ENCODE measurements around the gene NINJ1.
"Not testable (repeated sequence)": the region's sequence is repeated elsewhere in the genome, so short reads cannot be mapped to it uniquely, and the experiment has no call there.

NINJ1 gene

GRCh38 chr9:93119703-93119952, 14.4 kb downstream of the NINJ1 start:
- no peak for DNase-seq (ENCODE audit: low spot score)

- DNase-seq (ENCODE audit: low spot score), result no peak
Measured at GRCh38 chr9:93118863-93119702, 15.0 kb downstream of the NINJ1 start.

GRCh38 chr9:93117924-93118862, 15.9 kb downstream of the NINJ1 start:
- DNase-seq (ENCODE audit: low spot score), result no peak

GRCh38 chr9:93117521-93117920, 16.5 kb downstream of the NINJ1 start:
- not testable (repeated sequence) for DNase-seq (ENCODE audit: low spot score)

GRCh38 chr9:93116072-93116961, 17.7 kb downstream of the NINJ1 start:
- DNase-seq (ENCODE audit: low spot score), result no peak

- DNase-seq (ENCODE audit: low spot score), result no peak
Measured at GRCh38 chr9:93115486-93116071, 18.5 kb downstream of the NINJ1 start.

GRCh38 chr9:93114984-93115335, 19.1 kb downstream of the NINJ1 start:
- no peak for DNase-seq (ENCODE audit: low spot score)

- DNase-seq (ENCODE audit: low spot score), result peak; percentile 21
Measured at GRCh38 chr9:93114169-93114983, 19.7 kb downstream of the NINJ1 start.

- no peak for DNase-seq (ENCODE audit: low spot score)
Measured at GRCh38 chr9:93112864-93113389, 21.1 kb downstream of the NINJ1 start.

GRCh38 chr9:93112116-93112863, 21.8 kb downstream of the NINJ1 start:
- no peak for DNase-seq (ENCODE audit: low spot score)

- DNase-seq (ENCODE audit: low spot score), result no peak
Measured at GRCh38 chr9:93111371-93112115, 22.5 kb downstream of the NINJ1 start.

- DNase-seq (ENCODE audit: low spot score), result no peak
Measured at GRCh38 chr9:93111001-93111370, 23.1 kb downstream of the NINJ1 start.

GRCh38 chr9:93110311-93110855, 23.7 kb downstream of the NINJ1 start:
- no peak for DNase-seq (ENCODE audit: low spot score)

- DNase-seq (ENCODE audit: low spot score), result no peak
Measured at GRCh38 chr9:93108291-93109041, 25.6 kb downstream of the NINJ1 start.

GRCh38 chr9:93107825-93108161, 26.3 kb downstream of the NINJ1 start:
- DNase-seq (ENCODE audit: low spot score), result no peak

GRCh38 chr9:93107151-93107824, 26.8 kb downstream of the NINJ1 start:
- DNase-seq (ENCODE audit: low spot score), result no peak

- no peak for DNase-seq (ENCODE audit: low spot score)
Measured at GRCh38 chr9:93105620-93106019, 28.4 kb downstream of the NINJ1 start.

GRCh38 chr9:93101086-93101485, 33.0 kb downstream of the NINJ1 start:
- DNase-seq (ENCODE audit: low spot score), result not testable (repeated sequence)

All from hematopoietic multipotent progenitor cell treated with erythropoietin and hydrocortisone succinate and interleukin-3 and kit ligand, for 15 days (in vitro differentiated cells).